ENCODE results near the gene ADGRL1.

The ADGRL1 gene

DNA sequence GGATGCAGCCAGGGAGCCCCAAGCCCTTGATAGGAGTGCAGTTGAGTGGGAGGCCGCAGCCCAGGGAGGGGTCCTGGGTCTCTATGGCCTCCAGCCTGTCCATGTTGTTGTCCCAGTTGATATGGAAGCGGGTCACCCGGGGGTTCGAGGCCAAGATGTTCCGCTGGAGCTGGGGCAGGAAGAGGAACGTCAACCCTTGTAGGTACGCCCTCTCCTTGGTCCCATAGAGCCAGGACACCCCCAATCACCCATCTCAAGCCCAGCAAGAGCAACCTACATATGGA is 85.5 kb downstream of the ADGRL1 start:
- Histone ChIP-seq H3K4me2 (ENCODE audit: low read length) (no peak overlapping the region), H3K4me1 (ENCODE audit: control insufficient read depth, low read length) (peaks cover 25% of the 10 kb centered on the region), H3K36me3 (ENCODE audit: control insufficient read depth, low read length) (peaks cover 35% of the 10 kb centered on the region), H3F3A (ENCODE audit: control insufficient read depth, insufficient read depth) (peaks cover 18% of the 10 kb centered on the region), H3K79me2 (ENCODE audit: control insufficient read depth, low read length) (peaks cover 18% of the 10 kb centered on the region), H3K27me3 (ENCODE audit: control insufficient read depth, low read length) (no peaks in the 10 kb centered on the region), H3K27ac (ENCODE audit: low read depth, low read length) (no peak overlapping the region), H3K9me3 (ENCODE audit: control insufficient read depth, insufficient read depth, low read length) (no peaks in the 10 kb centered on the region), H4K20me1 (ENCODE audit: control insufficient read depth, insufficient read depth, low read depth, low read length) (peaks cover 3% of the 10 kb centered on the region; the same call in 1 of the 2 replicates), H3K9me2 (replicated peaks; ENCODE audit: control insufficient read depth, low read length) (no peaks in the 10 kb centered on the region), H3K4me3 (ENCODE audit: low read length) (no peak overlapping the region)
- TF ChIP-seq, protein P1, sequence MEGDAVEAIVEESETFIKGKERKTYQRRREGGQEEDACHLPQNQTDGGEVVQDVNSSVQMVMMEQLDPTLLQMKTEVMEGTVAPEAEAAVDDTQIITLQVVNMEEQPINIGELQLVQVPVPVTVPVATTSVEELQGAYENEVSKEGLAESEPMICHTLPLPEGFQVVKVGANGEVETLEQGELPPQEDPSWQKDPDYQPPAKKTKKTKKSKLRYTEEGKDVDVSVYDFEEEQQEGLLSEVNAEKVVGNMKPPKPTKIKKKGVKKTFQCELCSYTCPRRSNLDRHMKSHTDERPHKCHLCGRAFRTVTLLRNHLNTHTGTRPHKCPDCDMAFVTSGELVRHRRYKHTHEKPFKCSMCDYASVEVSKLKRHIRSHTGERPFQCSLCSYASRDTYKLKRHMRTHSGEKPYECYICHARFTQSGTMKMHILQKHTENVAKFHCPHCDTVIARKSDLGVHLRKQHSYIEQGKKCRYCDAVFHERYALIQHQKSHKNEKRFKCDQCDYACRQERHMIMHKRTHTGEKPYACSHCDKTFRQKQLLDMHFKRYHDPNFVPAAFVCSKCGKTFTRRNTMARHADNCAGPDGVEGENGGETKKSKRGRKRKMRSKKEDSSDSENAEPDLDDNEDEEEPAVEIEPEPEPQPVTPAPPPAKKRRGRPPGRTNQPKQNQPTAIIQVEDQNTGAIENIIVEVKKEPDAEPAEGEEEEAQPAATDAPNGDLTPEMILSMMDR (IDR thresholded peaks at IDR 0.05; ENCODE audit: low read depth, low read length, poor library complexity, severe bottlenecking) = no peak
- no peak for TF ChIP-seq EZH2phosphoT487 (IDR thresholded peaks at IDR 0.05; ENCODE audit: borderline replicate concordance, low read length)

DNA sequence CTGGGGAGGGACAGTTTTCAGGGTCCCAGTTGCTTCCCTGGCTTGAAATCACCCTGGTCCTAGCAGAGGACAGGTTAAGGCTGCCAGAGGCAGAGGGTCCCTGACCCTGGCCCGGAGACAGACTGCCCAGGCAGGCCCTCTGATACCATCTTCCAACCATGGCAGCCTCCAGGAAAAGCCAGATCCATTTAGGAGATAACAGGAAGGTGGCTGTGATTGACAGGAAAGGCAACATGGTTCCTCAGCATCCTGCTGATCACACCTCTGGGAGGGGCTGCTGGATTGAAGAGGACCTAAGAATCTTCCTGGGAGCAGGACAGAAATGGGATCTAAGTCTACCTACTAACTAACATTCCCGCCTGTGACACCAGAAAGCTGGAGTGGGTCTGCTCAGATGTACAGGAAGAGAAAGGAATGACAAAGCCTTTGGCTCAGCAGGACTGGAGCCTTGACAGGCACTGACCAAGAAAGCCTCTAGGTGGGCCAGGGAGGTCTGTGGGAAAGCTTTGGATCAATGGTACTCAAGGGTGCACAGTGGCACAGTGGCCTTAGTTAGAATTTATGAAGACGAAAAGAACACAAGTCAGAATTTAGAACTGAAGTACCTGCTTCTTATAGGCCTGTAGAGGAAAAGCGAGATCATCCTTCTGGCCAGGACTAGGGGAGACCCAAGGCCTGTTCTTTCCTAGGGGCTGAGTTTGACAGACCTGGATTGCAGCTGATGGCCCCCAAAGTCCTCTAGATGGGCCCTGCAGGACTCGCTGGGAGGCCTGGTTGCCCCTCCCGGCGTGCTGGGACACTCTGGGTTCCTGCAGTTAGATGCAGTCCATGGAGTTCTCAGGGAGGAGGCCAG is 86.1 kb downstream of the ADGRL1 start:
- TF ChIP-seq EZH2phosphoT487 (IDR thresholded peaks at IDR 0.05; ENCODE audit: borderline replicate concordance, low read length) = no peak
- TF ChIP-seq, protein P1 (IDR thresholded peaks at IDR 0.05; ENCODE audit: low read depth, low read length, poor library complexity, severe bottlenecking) = no peak
- peaks cover 30% of the 10 kb centered on the region for H3K4me1 ChIP-seq (ENCODE audit: control insufficient read depth, low read length)
- H3K4me2 ChIP-seq (ENCODE audit: low read length) = no peak overlapping the region
- no peak overlapping the region for H3K4me3 ChIP-seq (ENCODE audit: low read length)
- H3K79me2 ChIP-seq (ENCODE audit: control insufficient read depth, low read length) = peaks cover 20% of the 10 kb centered on the region
- peaks cover 3% of the 10 kb centered on the region; the same call in 1 of the 2 replicates for H4K20me1 ChIP-seq (ENCODE audit: control insufficient read depth, insufficient read depth, low read depth, low read length)
- H3K27ac ChIP-seq (ENCODE audit: low read depth, low read length) = no peak overlapping the region
- H3F3A ChIP-seq (ENCODE audit: control insufficient read depth, insufficient read depth) = peaks cover 21% of the 10 kb centered on the region
- peaks cover 30% of the 10 kb centered on the region for H3K36me3 ChIP-seq (ENCODE audit: control insufficient read depth, low read length)
- no peaks in the 10 kb centered on the region for H3K9me3 ChIP-seq (ENCODE audit: control insufficient read depth, insufficient read depth, low read length)
- H3K27me3 ChIP-seq (ENCODE audit: control insufficient read depth, low read length) = no peaks in the 10 kb centered on the region
- no peaks in the 10 kb centered on the region for H3K9me2 ChIP-seq (replicated peaks; ENCODE audit: control insufficient read depth, low read length)

DNA sequence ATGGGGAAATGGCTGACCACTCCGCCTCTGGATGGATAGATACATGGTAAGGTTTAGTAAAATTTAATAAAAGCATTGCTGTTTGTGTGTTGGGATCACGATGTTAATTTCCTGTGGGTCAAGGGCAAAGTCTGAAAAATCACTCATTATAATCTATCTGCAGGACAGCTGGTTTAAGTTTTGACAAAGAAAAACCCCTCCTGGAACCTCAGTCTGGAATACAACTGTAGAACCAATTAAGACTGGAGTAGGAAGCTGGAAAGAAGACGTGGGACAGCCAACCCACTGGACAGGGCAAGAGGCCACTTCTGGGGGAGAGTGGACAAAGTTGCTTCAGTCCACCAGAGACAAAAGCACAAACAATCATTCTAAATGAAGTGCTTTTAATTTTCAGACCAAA is 86.8 kb downstream of the ADGRL1 start:
- Histone ChIP-seq H3K9me2 (replicated peaks; ENCODE audit: control insufficient read depth, low read length) (no peaks in the 10 kb centered on the region), H3K4me2 (ENCODE audit: low read length) (0 out of 2 replicates have a peak overlapping the region, but pooled peaks have one; percentile 85), H3K36me3 (ENCODE audit: control insufficient read depth, low read length) (peaks cover 22% of the 10 kb centered on the region), H3K27ac (ENCODE audit: low read depth, low read length) (no peak overlapping the region), H3K79me2 (ENCODE audit: control insufficient read depth, low read length) (peaks cover 26% of the 10 kb centered on the region), H3K4me1 (ENCODE audit: control insufficient read depth, low read length) (peaks cover 36% of the 10 kb centered on the region), H4K20me1 (ENCODE audit: control insufficient read depth, insufficient read depth, low read depth, low read length) (peaks cover 6% of the 10 kb centered on the region; the same call in 1 of the 2 replicates), H3K27me3 (ENCODE audit: control insufficient read depth, low read length) (no peaks in the 10 kb centered on the region), H3K4me3 (ENCODE audit: low read length) (no peak overlapping the region; the same call in 1 of the 2 replicates), H3K9me3 (ENCODE audit: control insufficient read depth, insufficient read depth, low read length) (no peaks in the 10 kb centered on the region), H3F3A (ENCODE audit: control insufficient read depth, insufficient read depth) (peaks cover 21% of the 10 kb centered on the region)
- TF ChIP-seq, protein P1 (IDR thresholded peaks at IDR 0.05; ENCODE audit: low read depth, low read length, poor library complexity, severe bottlenecking) = no peak
- no peak for TF ChIP-seq EZH2phosphoT487 (IDR thresholded peaks at IDR 0.05; ENCODE audit: borderline replicate concordance, low read length)

Measured in DOHH2 (cell line).